Thoracic aorta (tissue), 2 donors: ENCODE results near the gene FBXL2. TPM values are rescaled to one million over a fixed set of nuclear protein-coding genes. Genes with fewer than 3 reads are reported as not detected.

Source experiments
- ATAC-seq: fragments of 150-250 bp; one replicate; pipeline ENCODE4 v1.8.0; 2017; ENCODE audit warnings: low read depth; ENCODE audit not compliant: insufficient number of reproducible peaks, low FRiP score
- DNase-seq: peaks from one replicate; pipeline ENCODE4 v3.0.0-alpha.2; 2020; ENCODE audit warnings: low spot score
- H3K27ac ChIP-seq, 2 donors: fragments of 200-600 bp; sonication (generic); 1 replicate in 1 of 2; 2 replicates in 1 of 2; pipeline ENCODE4 v1.5.1; 2016; ENCODE audit warnings: mild to moderate bottlenecking in 2 of 2, moderate library complexity in 2 of 2
- H3K27me3 ChIP-seq: fragments of 200-600 bp; sonication (generic); replicated peaks from 2 replicates; pipeline ENCODE4 v1.6.0; 2016; ENCODE audit warnings: mild to moderate bottlenecking; ENCODE audit not compliant: insufficient read depth
- H3K36me3 ChIP-seq: fragments of 200-600 bp; sonication (generic); one replicate; pipeline ENCODE4 v1.5.1; 2016
- H3K4me1 ChIP-seq, 2 donors: fragments of 200-600 bp; sonication (generic); 1 replicate in 1 of 2; 2 replicates in 1 of 2; pipeline versions ENCODE4 v1.5.1 to v1.6.0; 2016; ENCODE audit warnings: low read depth in 2 of 2, mild to moderate bottlenecking in 1 of 2; ENCODE audit not compliant: control insufficient read depth in 1 of 2
- H3K4me3 ChIP-seq: fragments of 200-600 bp; sonication (generic); 2 replicates; pipeline ENCODE4 v1.5.1; 2016; ENCODE audit warnings: mild to moderate bottlenecking
- H3K9me3 ChIP-seq: fragments of 200-600 bp; sonication (generic); 2 replicates; pipeline ENCODE4 v1.5.1; 2016
- CTCF ChIP-seq: fragments of 200-600 bp; sonication (generic); IDR thresholded peaks from one replicate; pipeline ENCODE4 v1.5.1; 2019; ENCODE audit warnings: antibody characterized with exemption
- total RNA-seq, 2 donors: library from RNA; depleted of rRNA; stranded (reverse); fragments of >200 nt; gene quantifications; one replicate each; pipeline versions ENCODE4 v1.1.0 to v1.2.3, GENCODE V29; 2016

Gene FBXL2
- total RNA-seq, 2 donors from 2014 or later, result 21.7 to 24.6 TPM

GRCh38 chr3:33433843-33434242 lies 156.6 kb downstream of the FBXL2 start:
- Histone ChIP-seq H3K4me3 (no peak overlapping the region), H3K27me3 (no peaks in the 10 kb centered on the region), H3K36me3 (no peaks in the 10 kb centered on the region), H3K9me3 (no peaks in the 10 kb centered on the region), H3K4me1 (peaks cover 48 to 96% of the 10 kb centered on the region in 2 donors), H3K27ac (no peak overlapping the region)
- TF ChIP-seq CTCF, result no peak
- DNase-seq, result no peak
- ATAC-seq, result no peak

Other genes starting within 250 kb of the FBXL2 start
- gene GLB1, start 180.3 kb upstream of the FBXL2 start, total RNA-seq, result 100 to 1,000 TPM in 1 of 2 donors, 10 to 100 TPM in 1; 64.1 to 104 TPM
- 10 to 100 TPM in 1 of 2 donors, 1 to 10 TPM in 1; 6.5 to 12.1 TPM for gene TMPPE, start 180.3 kb upstream of the FBXL2 start, total RNA-seq
- gene CRTAP, start 163.4 kb upstream of the FBXL2 start, total RNA-seq, result 100 to 1,000 TPM; 419 to 454 TPM
- 100 to 1,000 TPM; 259 to 273 TPM for gene SUSD5, start 58.6 kb upstream of the FBXL2 start, total RNA-seq
- 10 to 100 TPM; 69.0 to 92.2 TPM for gene UBP1, start 163.0 kb downstream of the FBXL2 start, total RNA-seq